HG03575 (cell line): ENCODE data around the gene B3GLCT.
"Not testable (repeated sequence)": the region's sequence is repeated elsewhere in the genome, so short reads cannot be mapped to it uniquely, and the experiment has no call there.

Experiments used
- ATAC-seq: cut with Tn5 transposase; IDR thresholded peaks from one replicate; pipeline ENCODE4 v1.9.1; 2021; ENCODE audit not compliant: unreplicated experiment, insufficient number of reproducible peaks, low FRiP score; ENCODE audit errors: extremely low read depth

Gene B3GLCT

GRCh38 chr13:31328549-31329235 lies 128.9 kb downstream of the B3GLCT start:
- ATAC-seq: no peak

- no peak for ATAC-seq
Measured at GRCh38 chr13:31330236-31330635, 130.5 kb downstream of the B3GLCT start.

DNA sequence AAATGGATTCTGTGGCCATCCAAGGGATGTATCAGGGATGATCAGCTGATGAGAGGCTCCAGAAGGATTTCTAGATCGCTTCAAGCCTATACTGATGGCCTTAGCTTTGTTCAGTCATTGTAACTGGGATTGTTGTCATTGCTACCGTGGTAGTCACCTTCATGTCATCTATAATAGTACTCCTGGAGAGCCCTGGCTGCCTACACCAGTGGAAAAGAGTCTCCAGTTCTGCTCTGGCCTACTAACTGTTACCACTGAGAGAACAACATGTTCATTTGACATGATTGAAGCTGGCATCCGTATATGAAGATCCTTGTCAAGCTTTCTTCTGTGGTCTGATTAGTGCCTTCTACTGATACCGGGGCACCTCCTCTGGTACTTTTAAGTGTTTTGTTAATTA lies 131.3 kb downstream of the B3GLCT start:
- no peak for ATAC-seq

GRCh38 chr13:31334547-31334946 lies 134.8 kb downstream of the B3GLCT start:
- ATAC-seq: no peak

DNA sequence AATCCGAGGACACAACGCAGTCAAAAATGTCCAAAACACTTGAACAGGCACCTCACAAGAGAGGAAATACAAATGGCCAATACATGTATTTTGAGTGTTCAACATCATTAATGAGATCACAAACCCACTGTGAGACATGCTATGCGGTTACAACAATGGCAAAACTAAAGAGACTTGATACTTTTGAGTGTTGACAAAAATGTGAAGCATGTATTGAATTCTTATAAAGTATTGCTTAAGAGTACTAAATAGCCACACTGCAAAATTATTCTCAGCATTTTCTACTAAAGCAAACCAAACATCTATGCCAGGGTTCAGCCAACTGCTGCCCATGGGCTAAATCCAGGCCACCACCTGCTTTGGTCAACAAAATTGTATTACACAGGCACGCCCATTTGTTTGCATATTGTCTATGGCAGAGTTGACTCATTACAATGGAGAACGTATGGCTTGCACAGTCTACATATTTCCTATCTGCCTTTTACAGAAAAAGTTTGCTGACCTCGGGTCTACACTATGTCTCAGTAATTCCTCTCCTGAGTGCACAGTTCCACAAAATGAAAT lies 135.3 kb downstream of the B3GLCT start:
- no peak for ATAC-seq

DNA sequence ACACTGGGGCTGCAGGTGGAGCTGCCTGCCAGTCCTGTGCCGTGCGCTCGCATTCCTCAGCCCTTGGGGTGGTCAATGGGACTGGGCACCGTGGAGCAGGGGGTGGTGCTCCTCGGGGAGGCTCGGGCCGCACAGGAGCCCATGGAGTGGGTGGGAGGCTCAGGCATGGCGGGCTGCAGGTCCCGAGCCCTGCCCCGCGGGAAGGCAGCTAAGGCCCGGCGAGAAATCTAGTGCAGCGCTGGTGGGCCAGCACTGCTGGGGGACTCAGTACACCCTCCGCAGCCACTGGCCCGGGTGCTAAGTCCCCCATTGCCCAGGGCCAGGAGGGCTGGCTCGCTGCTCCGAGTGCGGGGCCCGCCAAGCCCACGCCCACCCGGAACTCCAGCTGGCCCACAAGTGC lies 139.8 kb downstream of the B3GLCT start:
- not testable (repeated sequence) for ATAC-seq

DNA sequence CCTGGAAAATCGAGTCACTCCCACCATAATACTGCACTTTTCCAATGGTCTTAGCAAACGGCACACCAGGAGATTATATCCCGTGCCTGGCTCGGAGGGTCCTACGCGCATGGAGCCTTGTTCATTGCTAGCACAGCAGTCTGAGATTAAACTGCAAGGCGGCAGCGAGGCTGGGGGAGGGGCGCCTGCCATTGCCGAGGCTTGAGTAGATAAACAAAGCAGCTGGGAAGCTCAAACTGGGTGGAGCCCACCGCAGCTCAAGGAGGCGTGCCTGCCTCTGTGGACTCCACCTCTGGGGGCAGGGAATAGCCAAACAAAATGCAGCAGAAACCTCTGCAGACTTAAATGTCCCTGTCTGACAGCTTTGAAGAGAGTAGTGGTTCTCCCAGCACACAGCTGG lies 141.1 kb downstream of the B3GLCT start:
- ATAC-seq: not testable (repeated sequence)

- ATAC-seq: no peak
Measured at GRCh38 chr13:31346891-31347290, 147.1 kb downstream of the B3GLCT start.

GRCh38 chr13:31349156-31349555 lies 149.4 kb downstream of the B3GLCT start:
- no peak for ATAC-seq

DNA sequence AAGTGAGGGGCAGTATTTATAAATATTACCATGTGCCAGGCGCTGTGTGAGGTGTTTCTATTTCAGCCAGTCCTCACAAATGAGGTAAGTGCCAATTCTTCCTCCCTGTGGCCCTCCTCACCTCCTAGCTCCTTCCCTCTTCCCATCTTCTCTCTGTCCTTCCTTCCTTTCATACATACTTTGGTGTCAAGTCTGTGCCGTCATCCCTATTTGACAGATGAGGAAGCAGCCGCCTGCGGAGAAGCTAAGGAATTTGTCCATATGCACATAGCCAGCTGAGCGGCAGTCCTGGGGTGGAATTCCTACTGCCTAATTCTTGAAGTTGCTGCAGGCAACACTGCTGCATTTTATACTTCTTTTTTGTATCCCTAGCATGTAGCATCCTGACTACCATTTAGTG lies 150.8 kb downstream of the B3GLCT start:
- no peak for ATAC-seq

- no peak for ATAC-seq
Measured at GRCh38 chr13:31351376-31351775, 151.6 kb downstream of the B3GLCT start.

GRCh38 chr13:31352467-31352866 lies 152.7 kb downstream of the B3GLCT start:
- ATAC-seq: no peak

DNA sequence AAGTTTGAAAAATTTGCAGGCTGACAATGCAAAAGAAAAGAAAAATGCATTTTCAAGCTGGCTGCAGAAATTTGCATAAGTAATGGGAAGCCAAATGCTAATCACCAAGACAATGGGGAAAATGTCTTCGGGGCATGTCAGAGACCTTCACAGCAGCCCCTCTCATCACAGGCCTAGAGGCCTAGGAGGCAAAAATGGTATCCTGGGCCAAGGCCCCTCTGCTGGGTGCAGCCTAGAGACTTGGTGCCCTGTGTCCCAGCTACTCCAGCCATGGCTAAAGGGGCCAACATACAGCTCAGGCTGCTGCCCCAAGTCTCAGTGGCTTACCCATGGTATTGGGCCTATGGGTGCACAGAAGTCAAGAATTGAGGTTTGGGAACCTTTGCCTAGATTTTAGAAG lies 155.2 kb downstream of the B3GLCT start:
- ATAC-seq: no peak

- no peak for ATAC-seq
Measured at GRCh38 chr13:31356991-31357390, 157.2 kb downstream of the B3GLCT start.

DNA sequence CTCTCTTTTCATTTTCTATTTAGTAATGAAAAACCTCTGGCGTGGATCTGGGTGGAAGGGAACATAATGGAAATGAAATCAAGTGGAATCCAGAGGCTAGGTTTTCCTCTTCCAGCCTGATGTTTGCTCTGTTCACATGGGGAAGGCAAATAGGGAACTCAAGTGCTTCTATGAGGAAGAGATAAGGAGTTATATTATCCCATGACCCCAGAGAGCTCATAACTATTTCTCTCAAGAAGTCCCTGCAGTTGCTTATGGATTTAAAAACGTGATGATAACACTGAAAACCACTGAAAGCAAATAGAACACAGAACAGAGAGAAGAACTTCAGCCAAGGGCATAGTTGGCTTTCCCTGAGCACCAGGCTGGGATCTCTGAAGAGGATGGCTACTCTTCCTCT lies 157.8 kb downstream of the B3GLCT start:
- ATAC-seq: no peak

DNA sequence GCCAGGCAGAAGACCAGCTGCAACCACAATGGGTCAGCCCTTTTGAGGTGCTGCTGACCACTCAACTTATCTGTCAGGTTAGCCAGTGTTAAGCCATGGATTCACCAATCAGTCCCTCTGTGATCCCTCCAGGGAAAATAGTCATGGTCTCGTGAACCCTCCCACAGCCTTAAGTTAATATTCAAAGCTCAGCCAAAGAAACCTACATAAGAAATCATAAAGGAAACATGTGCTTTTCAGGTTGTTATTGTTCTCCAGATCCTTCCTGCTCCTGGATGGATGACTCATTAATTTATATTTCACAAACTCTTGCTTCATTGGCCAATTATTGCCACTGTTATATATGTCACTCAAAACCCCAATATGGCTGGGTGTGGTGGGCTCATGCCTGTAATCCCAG lies 161.9 kb downstream of the B3GLCT start:
- no peak for ATAC-seq

GRCh38 chr13:31365630-31366029 lies 165.9 kb downstream of the B3GLCT start:
- no peak for ATAC-seq

- ATAC-seq: no peak
Measured at GRCh38 chr13:31367410-31367809, 167.6 kb downstream of the B3GLCT start.

- ATAC-seq: no peak
Measured at GRCh38 chr13:31369213-31369612, 169.4 kb downstream of the B3GLCT start.

- no peak for ATAC-seq
Measured at GRCh38 chr13:31372454-31372853, 172.7 kb downstream of the B3GLCT start.

DNA sequence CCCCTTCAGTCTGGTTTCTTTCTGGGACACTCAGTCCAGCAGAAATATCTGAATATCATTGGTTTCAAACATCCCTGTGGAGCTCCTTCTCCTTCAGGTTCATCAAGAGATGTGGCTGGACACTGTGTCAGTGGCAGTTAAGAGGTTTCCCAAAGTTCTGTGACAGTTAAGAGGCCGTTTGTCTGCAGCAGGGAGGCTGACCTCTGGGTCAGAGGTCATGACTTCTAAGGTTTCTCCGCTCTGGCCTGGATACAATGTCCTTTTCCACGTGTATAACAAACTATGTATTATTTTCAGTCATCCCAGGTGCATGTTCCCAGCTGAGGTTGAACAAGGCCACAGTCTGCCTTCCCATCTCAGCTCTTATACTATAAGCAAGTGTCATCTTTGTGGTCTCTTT lies 174.9 kb downstream of the B3GLCT start:
- no peak for ATAC-seq
